ENCODE data around the gene CDC42SE2.

GRCh38 chr5:131258733-131259132 is 5.1 kb upstream of the CDC42SE2 start:
- no peak for TF ChIP-seq EZH2phosphoT487 (IDR thresholded peaks at IDR 0.05; ENCODE audit: borderline replicate concordance, low read depth, low read length)
- TF ChIP-seq, protein P1, sequence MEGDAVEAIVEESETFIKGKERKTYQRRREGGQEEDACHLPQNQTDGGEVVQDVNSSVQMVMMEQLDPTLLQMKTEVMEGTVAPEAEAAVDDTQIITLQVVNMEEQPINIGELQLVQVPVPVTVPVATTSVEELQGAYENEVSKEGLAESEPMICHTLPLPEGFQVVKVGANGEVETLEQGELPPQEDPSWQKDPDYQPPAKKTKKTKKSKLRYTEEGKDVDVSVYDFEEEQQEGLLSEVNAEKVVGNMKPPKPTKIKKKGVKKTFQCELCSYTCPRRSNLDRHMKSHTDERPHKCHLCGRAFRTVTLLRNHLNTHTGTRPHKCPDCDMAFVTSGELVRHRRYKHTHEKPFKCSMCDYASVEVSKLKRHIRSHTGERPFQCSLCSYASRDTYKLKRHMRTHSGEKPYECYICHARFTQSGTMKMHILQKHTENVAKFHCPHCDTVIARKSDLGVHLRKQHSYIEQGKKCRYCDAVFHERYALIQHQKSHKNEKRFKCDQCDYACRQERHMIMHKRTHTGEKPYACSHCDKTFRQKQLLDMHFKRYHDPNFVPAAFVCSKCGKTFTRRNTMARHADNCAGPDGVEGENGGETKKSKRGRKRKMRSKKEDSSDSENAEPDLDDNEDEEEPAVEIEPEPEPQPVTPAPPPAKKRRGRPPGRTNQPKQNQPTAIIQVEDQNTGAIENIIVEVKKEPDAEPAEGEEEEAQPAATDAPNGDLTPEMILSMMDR (conservative IDR thresholded peaks at IDR 0.05; ENCODE audit: low read length), result no peak
